Measurements from ENCODE around the gene KIF7. TPM values are rescaled to one million over a fixed set of nuclear protein-coding genes. Genes with fewer than 3 reads are reported as not detected.
"Not testable (repeated sequence)": the region's sequence is repeated elsewhere in the genome, so short reads cannot be mapped to it uniquely, and the experiment has no call there.

KIF7 gene
- total and polyA plus RNA-seq, 5 donors from 2014 or later, result 0.12 TPM; not detected in 4

GRCh38 chr15:89587955-89588354, 67.3 kb downstream of the KIF7 start:
- peaks cover 0 to 5% (median 0%) of the 10 kb centered on the region in 4 donors for H3K4me1 Mint-ChIP-seq
- Histone ChIP-seq H3K4me3 (ENCODE audit: low read depth, low read length) (no peak overlapping the region), H3K4me1 (ENCODE audit: control insufficient read depth, insufficient read depth, low read length, poor library complexity, severe bottlenecking) (no peaks in the 10 kb centered on the region), H3K9me3 (ENCODE audit: control insufficient read depth in 2 of 2, low read length in 2 of 2) (no peaks in the 10 kb centered on the region), H3K36me3 (ENCODE audit: control insufficient read depth, insufficient read depth, low read length) (no peaks in the 10 kb centered on the region), H3K27me3 (ENCODE audit: control insufficient read depth, insufficient read depth, low read length) (no peaks in the 10 kb centered on the region), H3K27ac (ENCODE audit: insufficient read depth, low read length, poor library complexity, severe bottlenecking) (no peak overlapping the region)
- DNase-seq (no peak), ATAC-seq (ENCODE audit: low read depth in 2 of 2) (no peak)
- H3K9me3 Mint-ChIP-seq, result no peaks in the 10 kb centered on the region
- H3K27me3 Mint-ChIP-seq, result no peaks in the 10 kb centered on the region
- H3K4me3 Mint-ChIP-seq, result no peak overlapping the region
- H3K36me3 Mint-ChIP-seq, result no peaks in the 10 kb centered on the region
- H3K27ac Mint-ChIP-seq, result no peak overlapping the region

DNA sequence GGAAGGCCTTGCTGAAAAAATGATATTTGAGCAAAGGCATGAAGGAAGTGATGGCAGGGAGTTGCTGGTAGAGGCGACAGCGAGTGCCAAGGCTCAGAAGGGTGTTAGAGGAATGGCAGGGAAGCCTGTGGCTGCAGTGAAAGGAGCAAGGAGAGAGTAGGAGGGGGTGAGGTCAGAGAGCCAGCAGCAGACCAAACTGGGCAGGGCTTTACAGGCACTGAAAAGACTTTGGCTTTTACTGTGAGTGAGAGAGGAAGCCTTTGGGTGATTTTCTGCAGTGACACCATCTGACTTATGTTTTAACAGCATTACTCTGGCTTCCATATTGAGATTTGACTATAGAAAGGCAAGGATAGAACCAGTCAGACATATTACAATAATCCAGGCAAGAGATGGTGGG, 68.6 kb downstream of the KIF7 start:
- H3K27me3 ChIP-seq (ENCODE audit: control insufficient read depth, insufficient read depth, low read length), result no peaks in the 10 kb centered on the region
- Mint-ChIP-seq H3K4me1 (peaks cover 0 to 5% (median 0%) of the 10 kb centered on the region in 4 donors), H3K36me3 (no peaks in the 10 kb centered on the region), H3K27me3 (no peaks in the 10 kb centered on the region), H3K9me3 (no peaks in the 10 kb centered on the region), H3K4me3 (no peak overlapping the region), H3K27ac (no peak overlapping the region)
- ATAC-seq (ENCODE audit: low read depth in 2 of 2), result no peak
- H3K4me1 ChIP-seq (ENCODE audit: control insufficient read depth, insufficient read depth, low read length, poor library complexity, severe bottlenecking), result no peaks in the 10 kb centered on the region
- no peak overlapping the region for H3K27ac ChIP-seq (ENCODE audit: insufficient read depth, low read length, poor library complexity, severe bottlenecking)
- no peak overlapping the region for H3K4me3 ChIP-seq (ENCODE audit: low read depth, low read length)
- H3K9me3 ChIP-seq (ENCODE audit: control insufficient read depth in 2 of 2, low read length in 2 of 2), result no peaks in the 10 kb centered on the region
- no peaks in the 10 kb centered on the region for H3K36me3 ChIP-seq (ENCODE audit: control insufficient read depth, insufficient read depth, low read length)
- no peak for DNase-seq

GRCh38 chr15:89580747-89581146, 74.5 kb downstream of the KIF7 start:
- not testable (repeated sequence) for ATAC-seq (ENCODE audit: low read depth in 2 of 2); H3K4me1 ChIP-seq (ENCODE audit: control insufficient read depth, insufficient read depth, low read length, poor library complexity, severe bottlenecking); H3K27me3 ChIP-seq (ENCODE audit: control insufficient read depth, insufficient read depth, low read length); H3K27ac Mint-ChIP-seq; H3K36me3 ChIP-seq (ENCODE audit: control insufficient read depth, insufficient read depth, low read length); H3K36me3 Mint-ChIP-seq; H3K4me3 Mint-ChIP-seq; H3K4me3 ChIP-seq (ENCODE audit: low read depth, low read length); H3K27ac ChIP-seq (ENCODE audit: insufficient read depth, low read length, poor library complexity, severe bottlenecking); H3K9me3 Mint-ChIP-seq; DNase-seq; H3K27me3 Mint-ChIP-seq; H3K9me3 ChIP-seq (ENCODE audit: control insufficient read depth in 2 of 2, low read length in 2 of 2)
- peaks cover 11 to 25% (median 14%) of the 10 kb centered on the region in 4 donors for H3K4me1 Mint-ChIP-seq

GRCh38 chr15:89578146-89578545, 77.1 kb downstream of the KIF7 start:
- Histone ChIP-seq H3K27ac (ENCODE audit: insufficient read depth, low read length, poor library complexity, severe bottlenecking) (no peak overlapping the region), H3K4me1 (ENCODE audit: control insufficient read depth, insufficient read depth, low read length, poor library complexity, severe bottlenecking) (peaks cover 9% of the 10 kb centered on the region), H3K9me3 (ENCODE audit: control insufficient read depth in 2 of 2, low read length in 2 of 2) (no peaks in the 10 kb centered on the region), H3K36me3 (ENCODE audit: control insufficient read depth, insufficient read depth, low read length) (no peaks in the 10 kb centered on the region), H3K27me3 (ENCODE audit: control insufficient read depth, insufficient read depth, low read length) (no peaks in the 10 kb centered on the region), H3K4me3 (ENCODE audit: low read depth, low read length) (no peak overlapping the region)
- no peak overlapping the region for H3K27ac Mint-ChIP-seq
- no peaks in the 10 kb centered on the region for H3K9me3 Mint-ChIP-seq
- peaks cover 6% of the 10 kb centered on the region for H3K27me3 Mint-ChIP-seq
- no peaks in the 10 kb centered on the region for H3K36me3 Mint-ChIP-seq
- peaks cover 11 to 31% (median 20%) of the 10 kb centered on the region in 4 donors for H3K4me1 Mint-ChIP-seq
- DNase-seq (no peak), ATAC-seq (ENCODE audit: low read depth in 2 of 2) (no peak)
- H3K4me3 Mint-ChIP-seq, result peak overlapping the region; percentile 3 to 77 (median 40)

Other genes with a start within 250 kb of the KIF7 start
- not detected for gene RHCG, start 158.9 kb downstream of the KIF7 start, total RNA-seq
- gene RHCG, start 158.9 kb downstream of the KIF7 start, polyA plus RNA-seq, result not detected
- gene TICRR, start 80.0 kb downstream of the KIF7 start, total RNA-seq, result 0.30 TPM
- gene TICRR, start 80.0 kb downstream of the KIF7 start, polyA plus RNA-seq, result under 1 TPM; 0.09 to 0.41 (median 0.20) TPM
- gene PLIN1, start 23.9 kb upstream of the KIF7 start, total RNA-seq, result not detected
- gene PLIN1, start 23.9 kb upstream of the KIF7 start, polyA plus RNA-seq, result not detected
- gene PEX11A, start 35.3 kb upstream of the KIF7 start, total RNA-seq, result 1.2 TPM
- gene PEX11A, start 35.3 kb upstream of the KIF7 start, polyA plus RNA-seq, result 1 to 10 TPM in 3 of 4 donors, not detected in 1; 1.5 to 3.7 (median 1.9) TPM
- not detected for gene WDR93, start 35.3 kb upstream of the KIF7 start, total RNA-seq
- not detected for gene WDR93, start 35.3 kb upstream of the KIF7 start, polyA plus RNA-seq
- gene MESP1, start 95.8 kb upstream of the KIF7 start, total RNA-seq, result 0.37 TPM
- 1 to 10 TPM in 1 of 4 donors, under 1 TPM in 3; 0.20 to 1.9 (median 0.34) TPM for gene MESP1, start 95.8 kb upstream of the KIF7 start, polyA plus RNA-seq
- not detected for gene MESP2, start 120.9 kb upstream of the KIF7 start, total RNA-seq
- not detected for gene MESP2, start 120.9 kb upstream of the KIF7 start, polyA plus RNA-seq
- 0.35 TPM for gene ANPEP, start 159.4 kb upstream of the KIF7 start, total RNA-seq
- gene ANPEP, start 159.4 kb upstream of the KIF7 start, polyA plus RNA-seq, result under 1 TPM in 1 of 4 donors, not detected in 3; 0.05 TPM
- gene AP3S2, start 238.5 kb upstream of the KIF7 start, total RNA-seq, result 27.9 TPM
- 10 to 100 TPM; 25.4 to 48.5 (median 34.4) TPM for gene AP3S2, start 238.5 kb upstream of the KIF7 start, polyA plus RNA-seq